SU-DHL-6 (cell line): ENCODE results near the gene CT47B1.

ENCODE experiments used
- EZH2phosphoT487 ChIP-seq: fragments of 200-600 bp; sonication (generic), shearing (Covaris generic); conservative IDR thresholded peaks from 2 replicates; pipeline ENCODE4 v1.6.1; 2018; ENCODE audit warnings: mild to moderate bottlenecking, antibody characterized with exemption, low read length, moderate library complexity, mixed read lengths
- TF ChIP-seq, protein P1 (sequence below): fragments of 200-600 bp; sonication (generic); IDR thresholded peaks from one replicate; pipeline ENCODE4 v1.5.1; 2017; ENCODE audit warnings: antibody characterized with exemption, mild to moderate bottlenecking, low read length, moderate library complexity; ENCODE audit not compliant: insufficient read depth, poor library complexity, severe bottlenecking

DNA sequence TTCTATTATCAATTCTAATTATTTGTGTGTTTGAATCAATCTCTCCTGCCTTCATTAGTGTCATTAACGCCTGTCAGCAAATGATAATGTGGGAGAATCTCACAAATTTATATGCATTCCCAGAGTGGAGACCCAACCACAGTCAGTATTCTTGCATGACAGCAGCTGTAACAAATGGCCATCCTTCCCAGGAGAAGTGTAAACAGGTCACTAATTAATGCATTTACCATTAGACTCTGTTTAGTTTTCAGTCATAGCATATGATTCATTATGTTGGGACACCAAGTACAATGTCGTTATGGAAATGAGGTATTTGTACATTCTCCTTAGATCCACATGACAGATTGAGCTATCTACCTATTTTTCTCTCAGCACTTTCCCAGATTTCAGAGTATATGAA is 50.5 kb downstream of the CT47B1 start:
- TF ChIP-seq, protein P1, sequence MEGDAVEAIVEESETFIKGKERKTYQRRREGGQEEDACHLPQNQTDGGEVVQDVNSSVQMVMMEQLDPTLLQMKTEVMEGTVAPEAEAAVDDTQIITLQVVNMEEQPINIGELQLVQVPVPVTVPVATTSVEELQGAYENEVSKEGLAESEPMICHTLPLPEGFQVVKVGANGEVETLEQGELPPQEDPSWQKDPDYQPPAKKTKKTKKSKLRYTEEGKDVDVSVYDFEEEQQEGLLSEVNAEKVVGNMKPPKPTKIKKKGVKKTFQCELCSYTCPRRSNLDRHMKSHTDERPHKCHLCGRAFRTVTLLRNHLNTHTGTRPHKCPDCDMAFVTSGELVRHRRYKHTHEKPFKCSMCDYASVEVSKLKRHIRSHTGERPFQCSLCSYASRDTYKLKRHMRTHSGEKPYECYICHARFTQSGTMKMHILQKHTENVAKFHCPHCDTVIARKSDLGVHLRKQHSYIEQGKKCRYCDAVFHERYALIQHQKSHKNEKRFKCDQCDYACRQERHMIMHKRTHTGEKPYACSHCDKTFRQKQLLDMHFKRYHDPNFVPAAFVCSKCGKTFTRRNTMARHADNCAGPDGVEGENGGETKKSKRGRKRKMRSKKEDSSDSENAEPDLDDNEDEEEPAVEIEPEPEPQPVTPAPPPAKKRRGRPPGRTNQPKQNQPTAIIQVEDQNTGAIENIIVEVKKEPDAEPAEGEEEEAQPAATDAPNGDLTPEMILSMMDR, result no peak
- TF ChIP-seq EZH2phosphoT487, result no peak
